HEK293T (cell line): ENCODE measurements around the gene OR52N2.

Experiments used
- CTCF ChIA-PET: fragments of 350-600 bp; formaldehyde crosslinking; extraction: SDS; loops from one replicate; lab custom pipeline; 2021; ENCODE audit warnings: antibody characterized with exemption, inconsistent platforms; lab: Yijun Ruan, JAX
- POLR2A ChIA-PET: fragments of 350-600 bp; formaldehyde crosslinking; extraction: SDS; loops from one replicate; lab custom pipeline; 2020; ENCODE audit warnings: antibody characterized with exemption, inconsistent platforms; lab: Yijun Ruan, JAX
- DNase-seq: peaks from one replicate; pipeline ENCODE4 v3.0.0; 2012; ENCODE audit warnings: mixed read lengths; ENCODE audit errors: extremely low spot score
- ARNT ChIP-seq: fragments of 450-650 bp; IDR thresholded peaks from 2 replicates; pipeline ENCODE4 v1.6.1; 2017; ENCODE audit warnings: mild to moderate bottlenecking
- BHLHE40 ChIP-seq: fragments of 450-650 bp; IDR thresholded peaks from 2 replicates; pipeline ENCODE4 v1.6.1; 2016; ENCODE audit warnings: mild to moderate bottlenecking, moderate library complexity, borderline replicate concordance
- CTBP1 ChIP-seq: fragments of 450-650 bp; IDR thresholded peaks from 2 replicates; pipeline ENCODE4 v1.6.1; 2016; ENCODE audit warnings: borderline replicate concordance
- ELF4 ChIP-seq: fragments of 450-650 bp; IDR thresholded peaks from 2 replicates; pipeline ENCODE4 v1.6.1; 2017; ENCODE audit warnings: antibody characterized with exemption
- FOXA1 ChIP-seq: fragments of 450-650 bp; IDR thresholded peaks from 2 replicates; pipeline ENCODE4 v1.6.1; 2016; ENCODE audit warnings: mild to moderate bottlenecking
- FOXK2 ChIP-seq: fragments of 450-650 bp; IDR thresholded peaks from 2 replicates; pipeline ENCODE4 v1.6.1; 2016; ENCODE audit warnings: mild to moderate bottlenecking
- FOXM1 ChIP-seq: fragments of 450-650 bp; IDR thresholded peaks from 2 replicates; pipeline ENCODE4 v1.6.1; 2017; ENCODE audit warnings: mild to moderate bottlenecking, borderline replicate concordance
- HDGF ChIP-seq: fragments of 450-650 bp; IDR thresholded peaks from 2 replicates; pipeline ENCODE4 v1.6.1; 2017; ENCODE audit warnings: antibody characterized with exemption, borderline replicate concordance
- L3MBTL2 ChIP-seq: fragments of 450-650 bp; conservative IDR thresholded peaks from 2 replicates; pipeline ENCODE4 v1.6.1; 2016; ENCODE audit warnings: mild to moderate bottlenecking
- LEF1 ChIP-seq: fragments of 450-650 bp; IDR thresholded peaks from 2 replicates; pipeline ENCODE4 v1.6.1; 2017; ENCODE audit warnings: mild to moderate bottlenecking, borderline replicate concordance
- NFRKB ChIP-seq: fragments of 450-650 bp; IDR thresholded peaks from 2 replicates; pipeline ENCODE4 v1.6.1; 2016; ENCODE audit warnings: mild to moderate bottlenecking, moderate library complexity
- PKNOX1 ChIP-seq: fragments of 450-650 bp; IDR thresholded peaks from 2 replicates; pipeline ENCODE4 v1.6.1; 2016
- SP1 ChIP-seq: fragments of 450-650 bp; IDR thresholded peaks from 2 replicates; pipeline ENCODE4 v1.6.1; 2017
- SUZ12 ChIP-seq: fragments of 450-650 bp; IDR thresholded peaks from 2 replicates; pipeline ENCODE4 v1.6.1; 2016; ENCODE audit warnings: mild to moderate bottlenecking
- TARDBP ChIP-seq: fragments of 450-650 bp; IDR thresholded peaks from 2 replicates; pipeline ENCODE4 v1.6.1; 2016
- ZNF384 ChIP-seq: fragments of 450-650 bp; IDR thresholded peaks from 2 replicates; pipeline ENCODE4 v1.6.1; 2016

Gene OR52N2

GRCh38 chr11:5803982-5804381, 4.7 kb upstream of the OR52N2 start:
- POLR2A ChIA-PET, result no interaction called here
- no peak for DNase-seq
- CTCF ChIA-PET, result no interaction called here
- no peak for TF ChIP-seq SUZ12
- TF ChIP-seq NFRKB, result no peak
- no peak for TF ChIP-seq CTBP1
- no peak for TF ChIP-seq PKNOX1
- no peak for TF ChIP-seq FOXM1
- no peak for TF ChIP-seq L3MBTL2
- no peak for TF ChIP-seq HDGF

- ChIA-PET CTCF (interaction anchor here (1.1 kb wide), 1 partner anchor 11 kb away, joined by 3 read pairs; no protein-coding TSS in a partner anchor), POLR2A (no interaction called here)
- no peak for DNase-seq
- TF ChIP-seq SP1 (no peak), LEF1 (no peak), FOXA1 (no peak), PKNOX1 (no peak), ZNF384 (no peak), ELF4 (no peak), TARDBP (no peak)
These were observed 1.1 kb upstream of the OR52N2 start for GRCh38 chr11:5807580-5807979.

- ChIA-PET POLR2A (no interaction called here), CTCF (interaction anchor here (0.5 to 1.2 kb wide), 2 partner anchors 82 to 689 kb away, joined by 3 to 4 read pairs; no protein-coding TSS in a partner anchor)
- no peak for DNase-seq
- no peak for TF ChIP-seq NFRKB
- no peak for TF ChIP-seq SP1
- no peak for TF ChIP-seq ZNF384
- TF ChIP-seq BHLHE40, result no peak
- TF ChIP-seq FOXA1, result no peak
- TF ChIP-seq CTBP1, result no peak
- TF ChIP-seq PKNOX1, result no peak
- no peak for TF ChIP-seq FOXK2
- no peak for TF ChIP-seq HDGF
- no peak for TF ChIP-seq TARDBP
- TF ChIP-seq L3MBTL2, result no peak
- TF ChIP-seq FOXM1, result no peak
- no peak for TF ChIP-seq ELF4
- TF ChIP-seq LEF1, result no peak
- TF ChIP-seq ARNT, result no peak
These were observed 397 bp downstream of the OR52N2 start for GRCh38 chr11:5809122-5809519.

GRCh38 chr11:5809905-5810795, 1.4 kb downstream of the OR52N2 start:
- TF ChIP-seq LEF1 (no peak), CTBP1 (no peak), FOXA1 (no peak), TARDBP (no peak), HDGF (no peak), FOXK2 (no peak), NFRKB (no peak), BHLHE40 (no peak), PKNOX1 (no peak), ARNT (no peak), SP1 (no peak), FOXM1 (no peak), ZNF384 (no peak), L3MBTL2 (no peak), SUZ12 (no peak), ELF4 (no peak)

GRCh38 chr11:5815534-5815933, 6.8 kb downstream of the OR52N2 start:
- DNase-seq, result no peak
- TF ChIP-seq FOXM1 (no peak), PKNOX1 (no peak), FOXA1 (no peak), HDGF (no peak), ELF4 (no peak), TARDBP (no peak)
- ChIA-PET CTCF (no interaction called here), POLR2A (no interaction called here)

More at GRCh38 chr11:5809905-5810795, 1.4 kb downstream of the OR52N2 start:
- POLR2A ChIA-PET, result no interaction called here
- CTCF ChIA-PET, result interaction anchor here (1.2 kb wide), 1 partner anchor 81 kb away, joined by 4 read pairs; no protein-coding TSS in a partner anchor
- no peak for DNase-seq
